EL (cell line): Measurements from ENCODE around the gene SYNPR.

Experiments
- DNase-seq: peaks from one replicate; pipeline ENCODE4 v3.0.0-alpha.2; 2016

Gene SYNPR

GRCh38 chr3:63308072-63308471, 30.0 kb downstream of the SYNPR start:
- no peak for DNase-seq

- no peak for DNase-seq
Observed at GRCh38 chr3:63309768-63310167, 31.7 kb downstream of the SYNPR start.

- DNase-seq = no peak
Observed at GRCh38 chr3:63323766-63324165, 45.7 kb downstream of the SYNPR start.

- no peak for DNase-seq
Observed at GRCh38 chr3:63324621-63325020, 46.5 kb downstream of the SYNPR start.

- DNase-seq = no peak
Observed at GRCh38 chr3:63325386-63325785, 47.3 kb downstream of the SYNPR start.

GRCh38 chr3:63328365-63328764, 50.3 kb downstream of the SYNPR start:
- peak; percentile 3 for DNase-seq

GRCh38 chr3:63331520-63331919, 53.4 kb downstream of the SYNPR start:
- DNase-seq = no peak

GRCh38 chr3:63333815-63334214, 55.7 kb downstream of the SYNPR start:
- no peak for DNase-seq

GRCh38 chr3:63338351-63338750, 60.2 kb downstream of the SYNPR start:
- no peak for DNase-seq

GRCh38 chr3:63343674-63344073, 65.6 kb downstream of the SYNPR start:
- DNase-seq = peak; percentile 96

GRCh38 chr3:63344661-63345060, 66.6 kb downstream of the SYNPR start:
- no peak for DNase-seq

GRCh38 chr3:63349583-63350573, 71.8 kb downstream of the SYNPR start:
- peak; percentile 58 for DNase-seq

- DNase-seq = peak; percentile 50
Observed at GRCh38 chr3:63351159-63352007, 73.3 kb downstream of the SYNPR start.

- DNase-seq = no peak
Observed at GRCh38 chr3:63352008-63352279, 73.8 kb downstream of the SYNPR start.

GRCh38 chr3:63353383-63353782, 75.3 kb downstream of the SYNPR start:
- DNase-seq = peak; percentile 63

- DNase-seq = no peak
Observed at GRCh38 chr3:63354160-63354559, 76.1 kb downstream of the SYNPR start.

GRCh38 chr3:63355809-63356208, 77.7 kb downstream of the SYNPR start:
- peak; percentile 4 for DNase-seq

GRCh38 chr3:63364495-63364894, 86.4 kb downstream of the SYNPR start:
- peak; percentile 34 for DNase-seq

- DNase-seq = no peak
Observed at GRCh38 chr3:63364910-63365309, 86.8 kb downstream of the SYNPR start.

GRCh38 chr3:63365671-63366070, 87.6 kb downstream of the SYNPR start:
- no peak for DNase-seq

GRCh38 chr3:63370094-63370493, 92.0 kb downstream of the SYNPR start:
- DNase-seq = no peak

- DNase-seq = no peak
Observed at GRCh38 chr3:63383040-63383439, 104.9 kb downstream of the SYNPR start.

GRCh38 chr3:63384382-63384781, 106.3 kb downstream of the SYNPR start:
- no peak for DNase-seq

GRCh38 chr3:63385629-63386028, 107.5 kb downstream of the SYNPR start:
- no peak for DNase-seq
